NCI-H1694 treated with DMSO at 0.1 percent for 48 hours (cell line): ENCODE results near the gene CLGN.

Experiments used
- DNase-seq: peaks from one replicate; lab custom pipeline; 2025; lab: John Stamatoyannopoulos, UW

Gene CLGN

DNA sequence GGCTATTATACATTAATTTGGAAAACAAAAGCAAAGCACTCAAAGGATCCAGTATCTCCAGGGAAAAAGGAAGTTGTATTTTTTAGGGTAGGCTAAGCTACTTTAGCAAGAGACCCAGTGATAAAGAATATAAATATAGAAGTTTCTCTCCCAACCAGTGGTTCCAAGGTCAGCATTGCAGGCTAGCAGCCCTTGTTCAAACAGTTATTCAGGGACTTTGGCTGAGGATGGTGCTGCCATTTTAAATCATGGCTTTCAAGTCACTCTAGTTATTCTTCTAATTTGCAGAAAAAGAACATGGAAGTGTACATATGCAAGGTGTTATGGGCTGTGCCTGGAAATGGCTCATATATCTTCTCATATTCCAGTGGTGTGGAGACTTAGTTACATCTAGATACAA, 44.7 kb downstream of the CLGN start:
- DNase-seq = no peak

DNA sequence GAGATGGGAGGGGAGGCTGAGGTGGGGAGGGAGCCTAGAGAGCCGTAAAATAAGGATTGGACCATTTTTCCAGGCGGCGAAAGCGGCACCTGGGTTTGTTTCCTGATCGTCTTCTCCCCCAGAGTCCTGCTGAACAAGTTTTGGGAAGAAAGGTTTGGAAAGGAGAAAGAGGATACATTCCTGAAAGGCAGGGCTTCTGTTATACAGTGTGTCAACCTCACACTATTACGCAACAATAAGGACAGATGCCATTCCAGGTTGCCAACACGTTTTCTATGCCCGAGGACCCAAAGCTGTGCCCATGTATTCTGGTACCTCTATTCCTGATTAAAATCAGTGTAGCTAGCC, 53.3 kb downstream of the CLGN start:
- peak; percentile 3 for DNase-seq

DNA sequence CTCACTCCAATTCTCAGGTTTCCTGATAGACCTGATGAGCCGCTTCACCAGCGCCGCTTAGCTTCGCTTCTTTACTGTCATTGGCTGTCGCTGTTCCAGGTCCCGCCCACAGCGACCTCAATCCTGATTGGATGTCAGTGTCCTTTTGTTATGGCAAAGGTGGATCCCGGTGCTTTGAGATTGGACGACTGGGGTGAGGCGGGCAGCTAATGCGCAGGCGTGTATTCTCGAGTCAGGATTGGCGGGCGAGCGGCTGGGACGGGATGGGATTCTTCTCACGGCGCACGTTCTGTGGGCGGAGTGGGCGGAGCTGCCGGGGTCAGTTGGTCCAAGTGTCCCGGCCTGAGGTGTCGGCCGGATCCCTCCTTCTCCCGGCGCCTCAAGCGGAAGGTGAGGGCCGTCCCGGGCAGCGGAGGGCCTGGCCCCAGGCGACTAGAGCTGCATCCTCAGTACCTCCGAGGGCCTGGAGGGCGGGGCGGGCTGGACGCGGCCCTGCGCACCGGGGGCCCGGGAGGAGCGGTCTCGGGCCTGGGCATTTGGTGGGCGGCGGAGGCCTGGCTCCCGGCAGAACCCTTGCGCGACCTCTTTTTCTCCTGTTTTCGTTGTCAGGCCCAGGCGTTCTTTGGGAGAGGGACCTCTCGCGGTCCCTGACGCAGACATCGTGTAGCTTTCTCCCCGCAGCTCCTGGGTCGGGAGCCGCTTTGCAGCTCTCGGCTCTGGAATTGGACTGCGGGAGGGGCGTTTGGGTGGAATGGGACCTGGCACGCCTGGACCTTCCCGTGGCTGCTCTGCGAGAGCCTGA, 53.9 kb downstream of the CLGN start, which contains the start of gene SCOC:
Gene SCOC (plus strand): TSS at position 319 of the 802 bp plus-strand sequence. CDS start 5,525 bp downstream, outside the sequence.
- peak; percentile 96 for DNase-seq

DNA sequence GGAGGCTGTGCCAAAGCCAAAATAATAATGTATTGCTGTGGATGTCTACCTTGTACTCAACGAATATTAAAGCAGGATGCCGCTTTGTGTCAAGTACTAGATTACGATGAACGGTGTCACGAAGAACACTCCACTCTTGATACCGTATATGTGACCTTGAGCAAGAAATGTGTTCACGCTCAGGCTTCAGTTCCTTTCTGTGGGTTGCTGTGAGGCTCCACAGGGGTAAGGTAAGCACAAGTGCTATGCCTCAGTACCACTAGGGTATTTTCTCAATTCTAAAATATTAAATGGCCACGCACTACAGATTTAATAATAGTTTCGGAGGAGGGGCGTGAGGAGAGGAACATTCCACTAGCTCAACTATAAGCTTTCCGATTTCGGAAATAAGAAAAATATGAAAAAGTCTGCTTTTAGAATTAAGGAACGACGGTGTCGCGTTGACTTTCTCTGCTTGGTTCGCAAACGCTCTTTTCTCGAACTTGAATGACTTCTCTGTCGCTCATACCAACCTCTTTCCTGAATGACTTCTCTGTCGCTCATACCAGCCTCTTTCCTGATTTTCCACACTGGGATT, 54.6 kb downstream of the CLGN start:
- no peak for DNase-seq

DNA sequence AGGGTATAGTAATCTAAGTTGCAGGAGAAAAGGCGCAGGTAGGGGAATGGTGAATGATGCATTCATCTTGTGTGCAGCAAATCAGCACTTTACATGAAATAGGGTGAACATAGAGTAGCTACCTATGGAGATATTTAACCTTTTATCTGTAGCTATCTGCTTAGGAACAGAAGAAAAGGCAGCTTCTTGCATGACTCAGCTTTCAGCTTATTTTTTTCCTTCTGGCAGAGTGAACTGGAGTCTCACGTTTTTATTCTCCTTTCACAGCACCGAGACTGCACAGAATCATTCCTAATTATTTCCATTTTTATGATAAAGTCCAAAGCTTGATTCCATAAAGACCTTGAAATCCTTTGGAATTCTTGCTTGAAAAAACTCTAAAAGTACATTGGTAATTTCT, 58.8 kb downstream of the CLGN start:
- DNase-seq = no peak

DNA sequence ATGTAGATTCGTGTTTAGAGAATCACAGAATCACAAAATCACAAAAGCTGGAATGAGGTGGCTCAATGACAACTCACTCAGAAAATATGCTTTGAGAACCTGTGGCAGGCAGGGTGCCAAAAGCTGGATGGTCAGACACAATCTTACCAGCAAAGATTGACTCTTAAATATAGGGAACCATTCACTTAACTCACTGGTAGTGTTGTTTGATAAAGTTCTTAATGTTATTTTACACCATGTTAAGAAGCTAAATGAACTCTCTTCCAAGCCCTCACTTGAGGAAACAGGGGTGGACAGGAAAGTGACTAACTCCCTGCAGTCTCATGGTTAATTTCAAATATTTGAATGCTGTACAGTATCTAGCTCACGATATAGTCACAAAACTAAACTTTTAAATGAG, 59.7 kb downstream of the CLGN start:
- no peak for DNase-seq

DNA sequence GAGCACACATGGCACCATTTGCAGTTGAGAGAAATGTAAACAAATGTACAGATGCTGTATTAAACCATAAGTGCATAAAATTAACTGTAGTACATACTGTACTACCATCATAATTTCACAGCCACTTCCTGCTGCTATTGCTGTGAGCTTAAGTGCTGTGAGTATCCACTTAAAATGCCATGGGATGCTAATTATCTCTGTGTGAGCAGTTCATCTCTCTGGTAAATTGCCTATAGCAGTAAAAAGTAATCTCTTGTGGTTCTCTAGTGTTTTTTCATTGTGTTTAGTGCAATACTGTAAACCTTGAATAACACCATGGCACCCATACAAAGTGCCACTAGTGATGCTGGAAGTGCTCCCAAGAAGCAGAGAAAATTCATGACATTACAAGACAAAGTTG, 63.9 kb downstream of the CLGN start:
- DNase-seq = peak; percentile 3

DNA sequence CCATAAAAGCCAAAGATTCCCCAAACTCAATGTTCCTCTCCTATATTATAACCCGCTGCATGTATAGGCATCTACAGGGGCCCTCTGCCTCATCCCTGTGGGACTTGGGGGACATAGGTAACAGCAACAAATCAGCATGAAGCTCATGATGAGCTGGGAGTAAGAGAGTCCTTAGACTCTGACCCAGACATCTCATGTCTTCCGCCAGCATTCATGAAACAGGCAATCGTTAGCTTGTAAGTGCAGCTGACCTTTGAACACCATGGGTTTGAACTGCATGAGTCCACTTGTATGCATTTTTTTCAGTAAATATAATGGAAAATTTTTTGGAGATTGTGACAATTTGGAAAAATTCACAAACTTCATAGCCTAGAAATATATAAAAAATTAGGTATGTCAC, 64.4 kb downstream of the CLGN start:
- DNase-seq = no peak

DNA sequence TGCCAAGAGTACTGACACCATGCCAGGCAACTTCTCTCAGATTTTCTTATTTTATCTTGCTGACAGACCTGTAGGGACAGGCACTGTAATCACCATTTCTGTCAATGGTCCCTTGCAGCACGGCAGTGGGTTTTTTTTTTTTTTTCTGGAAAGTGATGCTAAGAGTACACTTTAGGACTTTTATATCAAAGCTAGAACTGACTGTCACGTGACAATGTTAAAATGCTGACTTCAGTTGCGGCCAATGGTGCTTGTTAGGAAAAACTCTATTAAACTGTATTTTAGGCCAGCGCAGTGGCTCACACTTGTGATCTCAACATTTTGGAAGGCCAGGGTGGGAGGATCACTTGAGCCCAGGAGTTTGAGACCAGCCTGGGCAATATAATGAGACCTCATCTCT, 66.3 kb downstream of the CLGN start:
- DNase-seq = no peak

DNA sequence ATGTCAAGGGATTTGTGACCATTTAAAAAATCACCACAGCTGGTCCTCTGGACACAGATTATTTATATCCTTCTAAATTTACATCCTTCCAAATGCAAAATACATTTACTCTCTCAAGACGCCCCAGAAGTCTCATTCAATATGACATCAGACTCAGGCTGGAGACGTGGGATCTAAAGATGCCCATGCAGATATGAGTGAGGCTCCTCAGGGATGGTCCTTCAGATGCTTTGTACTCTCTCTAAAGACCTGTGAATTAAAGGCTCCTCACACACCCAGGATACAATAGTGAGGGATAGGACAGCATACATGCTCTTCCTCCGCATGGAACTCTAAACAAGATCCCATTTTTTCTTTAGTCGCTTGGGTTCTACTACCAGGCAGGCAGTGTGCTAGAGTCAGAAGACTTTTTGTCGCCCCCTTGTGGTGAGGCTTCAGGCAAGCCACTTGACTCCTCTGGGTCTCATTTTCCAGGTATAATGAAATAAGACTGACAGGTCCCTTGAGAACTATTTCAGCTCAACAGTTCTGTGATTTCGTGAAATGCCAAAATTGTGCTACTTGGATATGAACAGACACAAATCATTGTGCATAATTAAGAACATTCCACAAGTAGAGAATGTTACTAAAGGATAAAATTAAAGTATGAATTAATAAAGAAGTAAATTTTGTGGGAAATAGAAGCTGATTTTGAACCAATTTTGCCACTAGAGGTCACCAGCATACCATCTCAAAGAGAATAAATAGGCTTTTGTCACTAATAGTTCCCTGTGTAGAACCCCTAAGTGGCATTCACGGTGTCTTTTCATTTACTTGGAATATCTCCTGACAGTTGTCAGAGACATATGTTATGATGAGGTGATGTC, 67.7 kb downstream of the CLGN start:
- DNase-seq = peak; percentile 89

DNA sequence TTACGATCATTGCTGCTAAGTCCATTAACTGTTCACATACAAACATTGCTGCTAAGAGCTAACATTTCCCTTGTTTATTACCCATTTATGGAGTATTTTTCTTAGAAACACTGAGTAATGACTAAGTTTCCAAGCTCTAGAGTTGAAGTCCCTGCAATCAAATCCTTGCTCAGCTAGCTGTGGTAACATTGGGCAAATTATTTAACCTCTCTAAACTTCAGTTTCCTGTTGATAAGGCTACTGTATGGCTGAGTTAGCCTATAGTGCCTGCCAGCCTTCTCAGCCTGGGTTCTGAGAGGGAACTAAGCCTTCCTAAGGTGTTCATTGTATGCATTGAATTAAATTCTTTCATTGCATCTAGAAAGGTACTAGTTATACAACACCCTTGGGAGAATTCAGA, 69.2 kb downstream of the CLGN start:
- no peak for DNase-seq

DNA sequence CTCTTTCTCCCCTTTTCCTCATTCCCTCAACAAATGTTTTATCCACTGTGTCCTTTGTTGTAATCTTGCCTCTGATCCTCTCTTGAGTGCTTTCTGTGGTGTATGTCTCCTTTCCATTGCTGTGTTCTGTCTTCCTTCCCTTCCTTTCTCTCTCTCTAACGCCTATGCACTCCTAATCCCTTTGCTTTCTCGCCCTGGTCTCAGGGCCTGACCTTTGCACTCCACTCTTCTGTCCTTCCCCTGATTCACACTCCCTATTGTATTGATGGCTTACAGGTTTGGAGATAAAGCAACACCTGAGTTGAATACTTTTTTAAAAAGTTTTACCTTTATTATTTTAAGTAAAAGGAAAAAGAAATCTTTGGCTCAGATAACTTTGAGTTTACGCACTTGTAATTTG, 69.6 kb downstream of the CLGN start:
- no peak for DNase-seq

DNA sequence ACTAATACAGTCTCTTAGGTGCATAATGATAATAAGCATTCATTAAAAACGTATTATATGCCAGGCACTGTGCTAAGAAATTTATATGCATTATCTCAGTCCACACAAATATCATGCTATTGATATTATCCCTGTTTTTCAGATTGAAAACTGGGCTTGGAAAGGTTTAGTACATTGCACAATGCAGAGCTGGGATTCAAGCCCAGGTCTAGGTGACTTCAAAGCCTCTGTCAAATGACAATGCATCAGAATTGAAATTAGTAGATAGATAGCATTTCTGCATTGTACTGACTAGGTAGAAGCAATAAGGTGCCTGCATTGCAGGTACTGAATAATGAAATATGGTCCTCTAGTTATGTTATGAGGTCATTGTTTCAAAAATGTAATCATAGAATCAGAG, 72.2 kb downstream of the CLGN start:
- no peak for DNase-seq

DNA sequence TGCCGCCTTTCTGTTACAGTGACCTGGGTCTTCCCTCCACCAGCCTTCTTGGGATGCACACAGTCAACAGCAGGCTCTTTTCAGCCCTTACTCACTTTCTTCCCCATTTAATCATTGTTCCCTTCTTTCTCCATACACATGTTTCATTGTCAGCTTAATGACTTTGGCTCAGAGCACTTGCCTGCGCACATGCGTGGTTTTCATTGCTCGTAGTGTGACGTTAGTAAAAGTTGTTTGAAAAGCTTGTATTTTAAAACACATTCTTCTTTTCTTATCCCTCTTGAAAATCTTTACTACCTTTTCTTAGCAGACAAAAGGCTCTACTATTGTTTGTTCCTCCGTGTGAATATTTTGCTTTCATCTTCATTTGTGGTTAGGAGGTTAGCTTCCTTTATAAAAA, 73.7 kb downstream of the CLGN start:
- DNase-seq = no peak

DNA sequence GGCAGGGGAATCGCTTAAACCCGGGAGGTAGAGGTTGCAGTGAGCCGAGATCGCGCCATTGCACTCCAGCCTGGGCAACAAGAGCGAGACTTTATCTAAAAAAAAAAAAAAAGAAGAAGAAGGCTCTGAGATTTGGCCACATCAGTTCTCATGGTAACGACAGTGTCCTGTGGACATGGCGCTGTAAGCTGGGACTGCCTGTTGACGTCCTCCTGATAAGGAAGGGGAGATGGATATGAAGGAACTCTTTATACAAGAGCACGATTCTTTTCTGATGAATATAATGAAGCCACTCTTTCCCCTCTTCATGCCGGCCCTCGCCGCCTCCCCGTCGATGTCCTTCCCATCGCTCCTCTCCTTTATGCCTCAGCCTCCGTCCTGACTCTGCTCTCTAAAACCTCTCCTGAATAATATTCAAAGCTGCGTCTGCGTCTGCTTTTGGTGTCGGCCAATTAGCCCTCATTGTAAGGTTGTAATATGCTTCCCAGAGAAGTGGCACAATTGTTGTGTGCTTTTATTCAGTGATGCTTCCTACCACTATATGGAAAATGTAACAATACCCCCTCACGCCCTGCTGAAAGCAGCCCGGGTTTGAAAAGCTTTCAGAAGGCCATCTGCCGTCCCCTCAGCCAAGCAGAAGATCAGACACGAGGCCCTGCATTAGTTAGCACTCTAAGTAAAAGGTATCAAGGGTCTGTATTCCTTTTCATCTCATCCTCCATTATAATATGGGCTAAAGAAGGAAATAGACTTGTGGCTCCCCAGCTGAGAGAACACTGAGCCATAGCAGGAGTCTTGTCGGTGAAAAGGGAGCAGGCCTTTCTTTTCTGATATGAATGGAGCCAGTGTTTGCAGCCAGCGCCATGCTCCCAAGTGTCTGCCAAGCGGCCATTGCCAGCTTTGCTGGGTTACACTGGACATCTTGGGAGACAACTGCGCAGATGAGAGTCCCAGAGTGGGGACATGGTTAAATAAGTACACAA, 76.1 kb downstream of the CLGN start:
- no peak for DNase-seq

DNA sequence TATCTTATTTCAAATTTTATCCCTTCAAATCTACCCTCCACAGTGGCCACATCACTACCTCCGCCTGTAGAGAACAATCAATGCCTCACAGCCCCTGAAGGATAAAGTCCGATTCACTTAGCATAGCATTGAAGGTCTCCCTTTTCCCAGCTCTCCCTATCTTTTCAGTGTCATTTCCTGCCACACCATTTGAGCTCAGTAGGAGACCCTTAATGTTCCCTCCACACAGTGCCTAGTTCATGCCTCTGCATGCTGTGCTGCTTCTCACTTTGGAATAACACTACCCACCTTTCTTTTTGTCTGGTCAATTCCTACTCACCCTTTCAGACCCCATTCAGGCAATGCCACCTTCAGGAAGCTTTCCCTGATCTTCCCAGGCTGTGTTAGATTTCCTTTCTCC, 77.6 kb downstream of the CLGN start:
- DNase-seq = no peak

DNA sequence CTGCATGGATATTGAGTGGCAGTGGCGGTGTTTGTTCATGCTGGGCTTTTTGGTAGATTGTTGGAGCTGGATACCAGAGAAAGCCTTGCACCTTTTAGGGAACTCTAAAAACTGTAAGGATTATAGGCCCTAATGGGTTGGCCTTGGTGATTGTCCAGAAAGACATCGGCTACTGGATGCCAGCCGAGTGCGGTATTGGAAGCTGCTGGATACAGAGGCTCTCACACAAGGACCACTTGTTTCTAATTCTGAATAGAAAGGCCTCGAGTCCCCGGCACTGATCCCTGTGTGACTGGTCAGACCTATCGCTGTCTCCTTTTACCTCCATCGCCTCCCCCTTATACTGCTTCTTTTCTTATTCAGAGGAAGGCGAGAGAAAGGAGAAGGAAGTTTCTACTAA, 81.3 kb downstream of the CLGN start:
- no peak for DNase-seq

DNA sequence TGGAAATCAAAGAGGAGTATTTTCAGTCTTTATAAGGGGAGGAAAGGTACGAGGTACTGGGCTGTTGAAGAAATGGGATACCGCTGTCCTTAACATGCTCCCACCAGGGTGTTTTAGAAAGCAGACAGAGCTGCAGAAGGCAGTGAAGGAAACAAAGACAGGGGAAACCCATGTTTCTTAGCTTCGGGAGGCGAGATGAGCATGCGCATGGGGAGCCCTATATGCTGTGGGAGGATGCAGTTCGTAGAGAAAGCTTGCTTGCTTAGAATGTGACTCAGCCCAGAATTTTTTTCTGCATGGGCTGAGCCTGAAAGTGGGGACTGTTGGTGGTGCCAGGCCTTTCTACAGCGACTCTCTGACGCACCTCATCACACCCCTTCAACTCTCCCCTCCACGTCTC, 82.8 kb downstream of the CLGN start:
- no peak for DNase-seq

DNA sequence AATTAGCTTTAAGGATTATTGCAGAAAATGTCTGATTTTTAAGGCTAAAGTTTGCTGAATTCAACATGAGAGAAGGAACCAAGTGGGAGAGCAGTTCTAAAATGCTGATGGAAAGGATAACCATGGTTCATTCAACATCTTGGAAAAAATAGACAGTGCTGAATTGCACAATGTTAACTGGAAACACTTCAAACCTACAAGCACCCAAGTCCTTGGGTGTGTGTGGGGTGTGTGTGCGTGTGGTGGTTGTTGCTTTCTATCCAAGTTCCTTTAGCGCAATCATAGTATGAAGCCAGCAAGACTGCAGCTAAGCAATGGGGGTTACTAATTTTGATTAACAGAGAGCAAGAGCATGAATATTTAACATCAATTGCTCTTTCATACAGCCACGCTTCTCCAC, 83.3 kb downstream of the CLGN start:
- no peak for DNase-seq

DNA sequence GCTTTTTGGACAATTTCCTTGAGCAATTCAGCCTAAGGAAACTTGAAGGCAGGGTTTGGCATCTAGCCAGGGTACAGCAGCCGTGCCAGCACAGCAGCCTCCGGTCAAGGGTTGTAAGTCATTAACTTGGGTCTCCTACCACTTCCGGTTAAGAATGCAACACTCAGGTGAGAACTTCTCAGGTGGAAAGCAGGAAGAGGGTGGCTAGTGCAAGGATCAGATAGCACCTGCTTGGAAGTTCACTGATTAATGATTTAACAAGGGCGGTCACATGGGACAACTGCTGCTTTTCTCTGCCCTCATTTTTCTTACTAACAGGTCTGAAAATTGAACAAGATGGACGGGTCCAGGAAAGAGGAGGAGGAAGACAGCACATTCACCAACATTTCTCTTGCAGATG, 84.1 kb downstream of the CLGN start:
- no peak for DNase-seq

DNA sequence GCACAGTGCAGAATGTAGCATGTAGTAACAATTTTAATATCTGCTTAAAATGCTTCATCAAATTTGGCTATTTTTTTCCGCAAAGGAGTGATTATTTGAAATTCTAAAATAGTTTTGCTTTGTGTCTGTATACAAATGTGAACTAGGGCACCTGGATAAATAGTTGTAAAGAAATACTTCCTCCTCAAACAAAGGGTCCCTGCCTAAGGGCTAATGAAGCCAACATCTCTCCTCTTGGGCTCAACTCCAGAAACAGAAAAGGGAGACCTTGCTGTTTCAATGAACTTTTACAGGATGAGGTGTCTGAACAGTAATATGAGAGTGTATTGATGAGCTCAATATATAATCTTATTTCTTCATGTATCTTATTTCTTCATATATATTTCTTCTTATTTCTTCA, 84.8 kb downstream of the CLGN start:
- no peak for DNase-seq
